LNCaP clone FGC (cell line): ENCODE data around the gene FBN3.

Source experiments
- DNase-seq: peaks from one replicate; pipeline ENCODE4 v3.0.0-alpha.2; 2011; ENCODE audit warnings: low read depth
- H3K4me3 ChIP-seq: 2 replicates; pipeline ENCODE4 v1.5.1; 2011; ENCODE audit warnings: mild to moderate bottlenecking, low read depth, low read length, control low read depth
- CTCF ChIP-seq: IDR thresholded peaks from 2 replicates; pipeline ENCODE4 v1.5.1; 2012; ENCODE audit warnings: mild to moderate bottlenecking; ENCODE audit not compliant: control insufficient read depth, insufficient read depth; ENCODE audit errors: extremely low read depth

Gene FBN3

DNA sequence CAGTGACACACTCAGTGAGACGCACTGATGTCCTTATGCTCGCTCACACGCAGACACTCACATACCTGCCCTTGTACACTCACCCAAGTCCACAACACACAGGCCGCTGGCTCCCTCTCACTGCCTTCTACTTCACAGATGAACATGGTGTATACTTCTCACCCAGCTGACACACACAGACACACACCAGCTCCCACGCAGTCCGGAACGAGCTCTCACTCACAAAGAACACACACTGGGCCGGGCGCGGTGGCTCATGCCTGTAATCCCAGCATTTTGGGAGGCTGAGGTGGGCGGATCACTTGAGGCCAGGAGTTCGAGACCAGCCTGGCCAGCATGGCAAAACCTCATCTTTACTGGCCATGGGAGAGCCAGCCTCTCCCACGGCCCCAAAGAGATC, 65.2 kb downstream of the FBN3 start:
- no peak for TF ChIP-seq CTCF
- DNase-seq, result no peak
- H3K4me3 ChIP-seq, result no peak overlapping the region

- DNase-seq, result no peak
- no peak overlapping the region for H3K4me3 ChIP-seq
- TF ChIP-seq CTCF, result no peak
Observed at GRCh38 chr19:8083141-8083540, 66.3 kb downstream of the FBN3 start.

DNA sequence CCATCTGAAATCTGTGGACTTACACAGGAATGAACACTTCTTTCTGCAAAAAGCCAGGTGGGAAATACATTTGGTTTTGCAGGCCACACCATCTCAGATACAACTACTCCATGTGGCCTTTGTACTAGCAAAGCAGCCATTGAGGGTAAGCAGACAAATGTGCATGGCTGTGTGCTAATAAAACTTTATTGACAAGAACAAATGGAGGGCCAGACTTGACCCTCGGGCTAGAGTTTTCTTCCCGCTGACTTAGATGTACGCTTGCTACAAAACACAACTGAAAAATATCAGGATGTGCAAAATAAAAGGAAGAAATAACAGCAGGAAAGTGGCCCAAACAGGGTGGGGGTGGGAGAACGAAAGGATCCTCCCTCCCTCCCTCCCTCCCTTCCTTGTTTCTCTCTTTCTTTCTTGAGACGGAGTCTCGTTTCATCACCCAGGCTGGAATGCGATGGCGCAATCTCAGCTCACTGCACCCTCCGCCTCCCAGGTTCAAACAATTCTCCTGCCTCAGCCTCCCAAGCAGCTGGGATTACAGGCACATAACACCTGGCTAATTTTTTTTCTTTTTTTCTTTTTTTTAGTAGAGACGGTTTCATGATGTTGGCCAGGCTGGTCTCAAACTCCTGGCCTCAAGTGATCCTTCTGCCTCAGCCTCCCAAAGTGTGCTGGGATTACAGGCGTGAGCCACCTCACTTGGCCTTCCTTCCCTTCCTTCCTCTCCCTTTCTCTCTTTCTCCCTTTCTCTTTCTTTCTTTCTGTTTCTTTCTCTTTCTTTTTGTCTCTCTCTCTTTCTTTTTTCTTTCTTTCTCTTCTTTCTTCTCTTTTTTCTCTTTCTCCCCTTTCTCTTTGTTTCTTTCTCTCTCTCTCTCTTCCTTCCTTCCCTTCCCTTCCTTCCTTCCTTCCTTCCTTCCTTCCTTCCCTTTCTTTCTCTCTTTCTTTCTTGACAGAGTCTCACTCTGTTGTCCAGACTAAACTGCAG, 67.5 kb downstream of the FBN3 start:
- no peak for DNase-seq
- no peak for TF ChIP-seq CTCF
- no peak overlapping the region for H3K4me3 ChIP-seq

DNA sequence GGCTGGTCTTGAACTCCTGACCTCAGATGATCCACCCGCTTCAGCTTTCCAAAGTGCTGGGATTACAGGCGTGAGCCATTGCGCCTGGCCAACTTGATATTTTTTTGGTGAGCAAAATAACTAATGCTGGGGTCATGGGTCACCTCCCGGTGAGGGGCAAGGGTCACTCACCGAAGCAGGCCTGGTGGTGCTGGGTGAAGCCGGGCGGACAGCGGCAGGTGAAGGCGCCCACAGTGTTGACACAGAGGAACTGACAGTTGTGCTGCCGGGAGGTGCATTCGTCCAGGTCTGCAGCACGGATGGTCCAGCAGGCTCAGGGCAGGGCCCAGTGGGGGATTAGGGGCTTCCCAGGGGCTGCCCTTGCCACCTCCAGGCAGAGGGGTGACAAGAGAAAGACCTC, 68.6 kb downstream of the FBN3 start:
- no peak for DNase-seq
- TF ChIP-seq CTCF, result no peak
- no peak overlapping the region for H3K4me3 ChIP-seq

DNA sequence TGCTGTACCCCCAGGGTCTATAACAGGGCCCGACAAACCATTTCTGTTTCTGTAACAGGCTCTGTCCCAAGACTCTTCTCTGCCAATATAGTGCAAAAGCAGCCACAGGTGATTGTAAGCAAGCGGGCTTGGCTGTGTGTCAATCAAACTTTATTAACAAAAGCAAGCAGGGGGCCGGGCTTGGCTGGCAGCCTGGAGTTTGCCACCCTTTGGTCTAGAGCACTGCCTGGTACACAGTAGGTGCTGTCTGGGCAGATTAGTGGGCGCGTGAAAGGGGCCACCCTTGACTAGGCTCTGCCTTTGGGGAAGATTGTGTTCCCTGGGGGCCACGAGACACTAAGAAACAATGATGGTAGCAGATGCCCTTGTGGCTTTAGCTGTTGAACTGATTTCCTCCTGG, 69.4 kb downstream of the FBN3 start:
- no peak for TF ChIP-seq CTCF
- no peak for DNase-seq
- no peak overlapping the region for H3K4me3 ChIP-seq

- no peak for TF ChIP-seq CTCF
- DNase-seq, result no peak
- H3K4me3 ChIP-seq, result no peak overlapping the region
Observed at GRCh38 chr19:8075158-8076074, 74.0 kb downstream of the FBN3 start.
